CD4-positive, alpha-beta T cell treated with Interferon alpha-2 for 1 hour (primary cell): ENCODE measurements around the gene GSDMA.

Source experiments
- DNase-seq, 2 donors: peaks; one replicate each; pipeline ENCODE4 v3.0.0-alpha.2; 2020 to 2022

Gene GSDMA

GRCh38 chr17:40023590-40024292 lies 60.9 kb downstream of the GSDMA start:
- DNase-seq = no peak

GRCh38 chr17:40024901-40025300 lies 62.1 kb downstream of the GSDMA start:
- no peak for DNase-seq

GRCh38 chr17:40025559-40025958 lies 62.8 kb downstream of the GSDMA start:
- DNase-seq = no peak

GRCh38 chr17:40025991-40026815 lies 63.4 kb downstream of the GSDMA start:
- DNase-seq = peak; percentile 17 to 41

- DNase-seq = peak; percentile 73 to 79
Observed at GRCh38 chr17:40026816-40027613, 64.2 kb downstream of the GSDMA start.
